HL-60 (cell line): ENCODE results near the gene ELOB.

ENCODE experiments used
- DNase-seq, 2 experiments: peaks; one replicate each; pipeline ENCODE4 v3.0.0-alpha.2; 2010 to 2020; ENCODE audit warnings: low read depth in 1 of 2, low spot score in 1 of 2
- H3K27ac ChIP-seq: fragments of 250-450 bp; sonication (Bioruptor Pico); replicated peaks from 2 replicates; pipeline ENCODE4 v1.5.1; 2020; ENCODE audit warnings: mild to moderate bottlenecking, moderate library complexity
- H3K27me3 ChIP-seq: fragments of 250-450 bp; sonication (Bioruptor Pico); 2 replicates; pipeline ENCODE4 v1.5.1; 2021; ENCODE audit warnings: mild to moderate bottlenecking, moderate library complexity; ENCODE audit not compliant: insufficient read depth, poor library complexity, severe bottlenecking
- H3K4me3 ChIP-seq: replicated peaks from 2 replicates; pipeline ENCODE4 v1.5.1; 2011; ENCODE audit warnings: mild to moderate bottlenecking, control low read depth, low read length; ENCODE audit not compliant: insufficient read depth
- CTCF ChIP-seq: IDR thresholded peaks from one replicate; pipeline ENCODE4 v1.5.1; 2011; ENCODE audit warnings: low read length, control low read depth, inconsistent platforms; ENCODE audit not compliant: insufficient read depth
- GABPA ChIP-seq: IDR thresholded peaks from 2 replicates; pipeline ENCODE4 v1.6.1; 2012; ENCODE audit warnings: low read depth
- POLR2AphosphoS5 ChIP-seq: IDR thresholded peaks from 2 replicates; pipeline ENCODE4 v1.6.1; 2012; ENCODE audit warnings: low read depth
- REST ChIP-seq: IDR thresholded peaks from 2 replicates; pipeline ENCODE4 v1.6.1; 2012; ENCODE audit warnings: low read depth; ENCODE audit not compliant: insufficient replicate concordance
- SPI1 ChIP-seq: IDR thresholded peaks from 2 replicates; pipeline ENCODE4 v1.6.1; 2012; ENCODE audit warnings: low read depth, mild to moderate bottlenecking, borderline replicate concordance

Gene ELOB

GRCh38 chr16:2738615-2739014 lies 38.5 kb downstream of the ELOB start:
- Histone ChIP-seq H3K27ac (no peak overlapping the region), H3K4me3 (no peak overlapping the region), H3K27me3 (no peaks in the 10 kb centered on the region)
- DNase-seq: no peak
- TF ChIP-seq CTCF (no peak), REST (no peak), POLR2AphosphoS5 (no peak), GABPA (no peak), SPI1 (no peak)

GRCh38 chr16:2737895-2738418 lies 39.1 kb downstream of the ELOB start:
- no peak for TF ChIP-seq POLR2AphosphoS5
- Histone ChIP-seq H3K27me3 (no peaks in the 10 kb centered on the region), H3K4me3 (no peak overlapping the region), H3K27ac (no peak overlapping the region)
- no peak for DNase-seq

- no peak for DNase-seq
- Histone ChIP-seq H3K27ac (no peak overlapping the region), H3K27me3 (no peaks in the 10 kb centered on the region), H3K4me3 (no peak overlapping the region)
- TF ChIP-seq SPI1: no peak
- TF ChIP-seq GABPA: no peak
- no peak for TF ChIP-seq REST
- no peak for TF ChIP-seq CTCF
- no peak for TF ChIP-seq POLR2AphosphoS5
Observed at GRCh38 chr16:2737238-2737605, 39.9 kb downstream of the ELOB start.

- Histone ChIP-seq H3K4me3 (no peak overlapping the region), H3K27me3 (no peaks in the 10 kb centered on the region), H3K27ac (no peak overlapping the region)
- DNase-seq: no peak
- TF ChIP-seq GABPA: no peak
- no peak for TF ChIP-seq CTCF
- no peak for TF ChIP-seq REST
Observed at GRCh38 chr16:2736476-2737237, 40.4 kb downstream of the ELOB start.
